GM19324 (cell line): ENCODE data around the gene FAM53B.

Experiments used
- ATAC-seq: cut with Tn5 transposase; IDR thresholded peaks from one replicate; pipeline ENCODE4 v1.9.1; 2021; ENCODE audit warnings: mild to moderate bottlenecking, moderate library complexity; ENCODE audit not compliant: unreplicated experiment, low FRiP score

The FAM53B gene

GRCh38 chr10:124742413-124743190 is 1.6 kb downstream of the FAM53B start:
- ATAC-seq: no peak

- no peak for ATAC-seq
These were observed 2.2 kb downstream of the FAM53B start for GRCh38 chr10:124741922-124742412.

DNA sequence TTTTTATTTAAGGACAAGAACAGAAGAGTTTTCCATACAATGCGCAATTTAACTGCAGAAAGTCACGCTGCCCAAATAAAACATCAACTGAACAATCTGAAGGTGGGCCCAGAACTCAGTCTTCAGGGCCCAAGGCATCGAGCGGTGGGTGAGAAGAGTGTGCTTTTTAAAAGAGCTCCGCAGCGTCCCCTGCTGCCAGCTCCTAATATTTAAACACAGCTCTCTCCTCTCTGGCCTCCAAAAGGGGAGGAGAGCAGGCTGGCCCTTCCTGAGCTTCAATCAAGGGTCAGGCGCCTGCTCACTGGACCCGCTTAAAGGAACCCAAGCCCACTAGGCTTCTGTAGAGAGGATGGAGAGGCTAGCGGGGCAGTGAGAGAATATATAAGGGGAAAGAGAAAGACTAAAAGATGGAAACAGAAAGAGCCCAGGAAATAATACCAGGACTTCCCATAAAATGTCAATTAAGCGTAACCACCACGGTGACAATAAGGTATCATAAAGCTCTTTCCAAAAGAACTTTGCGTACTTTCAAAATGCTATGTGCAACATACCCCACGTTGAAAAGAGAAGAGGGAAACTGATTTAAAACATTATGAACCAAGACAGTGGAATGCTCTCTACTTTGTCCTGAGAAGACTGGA is 2.8 kb downstream of the FAM53B start:
- ATAC-seq: no peak

DNA sequence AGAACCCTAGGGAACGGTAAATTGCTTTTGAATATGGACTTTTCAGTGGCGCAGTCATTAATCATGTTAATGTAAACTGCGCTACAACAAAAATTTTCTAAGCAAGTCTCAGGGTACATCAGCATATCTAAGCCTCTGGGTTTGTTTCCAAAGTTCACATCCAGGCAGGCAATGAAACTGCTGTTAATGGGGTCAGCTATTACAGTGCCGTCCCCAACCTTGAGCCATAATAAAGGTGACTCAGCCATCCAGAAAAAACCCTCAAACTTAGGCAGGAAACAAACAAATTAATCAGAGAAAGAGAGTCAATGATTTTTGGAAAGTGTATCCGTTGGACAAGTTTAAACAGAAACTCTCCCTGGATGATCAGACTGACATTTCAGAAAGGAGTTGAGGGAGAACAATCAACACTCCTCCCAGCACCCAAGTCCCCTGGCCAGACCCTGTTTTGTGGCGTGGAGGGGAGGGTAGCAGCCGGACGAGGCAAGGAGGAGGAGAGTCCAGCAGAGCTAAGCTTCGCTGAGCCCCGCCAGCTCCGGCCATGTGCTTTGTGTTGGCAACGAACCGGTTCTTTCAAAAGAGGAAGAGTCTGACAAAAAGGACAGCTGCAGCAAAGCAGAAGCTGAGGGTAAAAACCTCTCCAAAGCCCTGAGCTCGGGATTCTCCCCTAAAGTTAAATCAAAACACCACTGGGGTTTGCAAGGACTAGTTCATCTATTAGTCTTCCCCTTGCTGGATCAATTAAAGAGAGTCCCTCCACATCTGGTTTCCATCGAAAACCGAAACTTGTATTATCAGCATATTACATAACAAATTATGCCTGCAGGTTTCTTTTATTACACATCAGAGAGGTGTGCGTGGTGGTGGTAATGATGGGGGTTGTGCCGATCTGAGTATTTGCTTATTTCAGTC is 3.6 kb downstream of the FAM53B start:
- no peak for ATAC-seq

DNA sequence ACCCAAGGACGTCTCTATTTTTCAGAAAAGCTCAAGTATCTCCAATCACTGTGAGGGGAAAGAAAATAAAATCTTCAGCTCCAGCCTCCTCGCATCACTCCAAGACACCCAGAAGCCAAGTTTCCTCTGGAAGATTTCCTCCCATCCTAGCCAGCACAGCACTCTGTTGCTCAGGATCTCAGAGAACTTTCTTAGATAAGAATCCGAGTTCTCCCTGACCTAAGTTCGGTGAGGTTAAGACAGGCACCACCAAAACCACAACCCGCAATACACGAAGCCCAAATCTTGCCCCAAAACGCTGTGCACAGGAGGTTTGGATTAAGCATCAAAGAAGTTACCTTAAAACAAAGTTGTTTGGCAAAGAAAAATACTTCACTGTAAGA is 4.2 kb downstream of the FAM53B start:
- no peak for ATAC-seq

DNA sequence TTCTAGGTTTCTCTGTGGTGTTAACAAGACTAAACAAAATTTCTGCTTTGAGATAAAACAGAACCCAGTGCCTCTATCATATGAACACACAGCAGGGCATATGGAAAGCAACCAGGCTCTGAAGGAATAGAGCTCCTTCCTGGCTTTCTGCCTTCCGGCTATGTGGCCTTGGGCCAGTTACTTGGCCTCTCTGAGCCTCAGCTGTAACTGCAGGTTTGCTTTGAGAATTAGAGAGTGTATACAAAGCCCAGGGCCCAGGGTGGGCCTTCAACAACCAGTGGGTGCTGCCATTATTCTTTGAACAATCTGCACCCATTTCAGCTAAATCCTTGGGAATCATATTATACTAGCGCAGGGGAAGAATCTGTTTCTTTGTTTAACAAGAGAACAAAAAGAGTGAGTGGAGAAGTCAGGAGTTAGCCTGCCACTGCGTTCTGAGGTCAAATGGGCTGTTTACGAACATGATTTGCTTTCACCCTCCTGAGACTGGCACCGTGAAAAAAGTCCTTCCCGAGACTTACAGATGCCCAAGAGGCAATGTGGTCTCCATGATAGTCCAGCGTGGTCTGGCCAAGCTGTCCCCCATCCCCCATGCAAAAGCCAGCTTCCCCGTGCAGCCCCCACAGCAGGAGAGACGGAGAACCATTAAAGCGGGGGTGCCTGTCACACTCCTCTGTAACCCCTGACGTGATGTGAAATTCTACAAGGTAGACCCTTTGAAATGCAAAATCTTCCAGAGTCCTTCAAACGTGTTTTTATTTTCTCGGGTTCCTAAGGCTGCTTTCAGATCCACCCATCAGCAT is 4.9 kb downstream of the FAM53B start:
- no peak for ATAC-seq

DNA sequence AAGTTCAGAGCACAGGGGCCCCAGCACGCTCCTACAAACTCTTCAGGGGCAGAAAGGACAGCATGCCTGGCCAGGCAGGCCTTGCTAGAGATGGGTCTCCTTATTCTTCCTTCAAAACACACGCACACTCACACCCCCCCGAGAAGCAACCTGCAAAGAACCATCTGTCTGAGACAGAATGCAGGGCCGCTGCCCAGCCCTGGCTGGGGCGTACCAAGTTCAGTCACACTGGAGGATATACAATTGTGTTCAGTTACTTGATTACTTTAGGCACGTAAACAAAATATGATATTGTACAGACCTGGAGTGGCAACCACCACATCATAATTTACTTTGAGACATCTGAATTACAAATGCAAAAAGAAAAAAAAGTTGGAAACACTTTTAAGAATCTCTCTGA is 5.7 kb downstream of the FAM53B start:
- no peak for ATAC-seq

DNA sequence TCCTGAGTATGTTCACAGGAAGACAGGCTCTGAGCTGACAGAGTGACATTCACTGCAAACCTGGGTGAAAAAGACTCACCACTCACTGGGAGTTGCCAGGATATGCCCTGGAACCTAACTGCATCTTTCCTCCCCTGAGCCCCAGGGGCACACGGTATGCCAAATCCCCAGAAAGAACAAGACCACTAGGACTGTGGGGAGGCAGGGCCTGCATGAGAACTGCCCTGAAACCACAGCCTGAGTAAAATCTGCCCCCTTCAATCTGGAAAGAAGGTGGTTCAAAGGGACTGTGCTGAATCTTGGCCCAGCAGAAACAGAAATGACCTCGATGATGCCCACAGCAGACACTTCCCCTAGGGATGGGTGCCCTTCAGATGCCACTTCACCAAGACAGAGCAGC is 6.5 kb downstream of the FAM53B start:
- no peak for ATAC-seq

DNA sequence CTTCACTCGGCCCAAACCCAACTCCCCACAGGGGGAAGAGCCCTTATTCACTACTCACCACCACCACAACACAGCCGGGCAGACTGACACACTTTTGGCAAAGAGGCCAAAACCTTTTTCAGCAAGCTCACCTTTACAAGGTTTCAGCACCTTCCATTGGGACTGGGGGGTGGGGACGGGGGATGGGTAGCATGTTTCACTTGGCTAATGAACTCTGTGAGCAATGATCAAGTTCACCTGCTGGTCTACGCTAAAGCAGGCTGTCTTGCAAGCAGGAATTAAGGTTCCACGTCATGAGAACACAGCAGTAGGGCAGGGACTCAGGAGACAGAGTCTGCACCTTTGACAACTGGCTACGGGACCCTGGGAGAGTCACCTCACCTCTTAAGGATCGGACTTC is 7.0 kb downstream of the FAM53B start:
- ATAC-seq: no peak

DNA sequence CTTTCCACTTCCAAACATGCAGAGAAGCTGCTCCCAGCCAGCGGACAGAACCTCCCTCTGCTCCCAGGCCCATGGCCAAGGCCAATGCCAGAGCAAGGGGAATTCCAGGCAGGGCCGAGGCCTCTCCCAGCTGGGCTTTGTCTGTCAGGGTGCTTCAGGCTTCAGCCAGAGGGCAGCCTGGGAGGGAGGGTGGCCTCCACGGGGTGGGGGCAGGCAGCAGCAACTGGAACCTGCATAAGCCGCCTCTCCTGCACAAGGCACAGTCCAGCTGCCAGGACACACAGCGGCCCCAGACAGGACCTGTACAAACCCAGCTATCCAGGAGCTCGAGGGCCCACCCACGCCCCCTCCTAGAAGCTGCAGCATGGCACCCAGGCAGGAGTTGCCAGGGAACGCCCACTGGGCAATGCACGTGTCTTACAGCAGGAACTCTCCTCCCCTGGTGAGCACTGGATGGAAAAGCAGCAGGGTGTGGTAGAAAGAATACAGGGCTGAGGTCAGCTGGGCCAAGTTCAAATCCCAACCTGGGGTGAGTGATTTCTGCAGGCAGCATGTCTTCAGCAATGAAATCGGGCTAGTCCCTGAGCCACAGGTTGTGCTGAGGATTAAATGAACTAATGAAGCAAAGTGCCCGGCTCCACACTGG is 7.6 kb downstream of the FAM53B start:
- ATAC-seq: no peak

- no peak for ATAC-seq
These were observed 8.5 kb downstream of the FAM53B start for GRCh38 chr10:124735491-124736286.

- ATAC-seq: no peak
These were observed 9.6 kb downstream of the FAM53B start for GRCh38 chr10:124734311-124735166.

GRCh38 chr10:124733571-124734245 is 10.5 kb downstream of the FAM53B start:
- no peak for ATAC-seq

GRCh38 chr10:124732931-124733570 is 11.1 kb downstream of the FAM53B start:
- peak; percentile 53 for ATAC-seq

GRCh38 chr10:124731551-124731950 is 12.6 kb downstream of the FAM53B start:
- no peak for ATAC-seq

DNA sequence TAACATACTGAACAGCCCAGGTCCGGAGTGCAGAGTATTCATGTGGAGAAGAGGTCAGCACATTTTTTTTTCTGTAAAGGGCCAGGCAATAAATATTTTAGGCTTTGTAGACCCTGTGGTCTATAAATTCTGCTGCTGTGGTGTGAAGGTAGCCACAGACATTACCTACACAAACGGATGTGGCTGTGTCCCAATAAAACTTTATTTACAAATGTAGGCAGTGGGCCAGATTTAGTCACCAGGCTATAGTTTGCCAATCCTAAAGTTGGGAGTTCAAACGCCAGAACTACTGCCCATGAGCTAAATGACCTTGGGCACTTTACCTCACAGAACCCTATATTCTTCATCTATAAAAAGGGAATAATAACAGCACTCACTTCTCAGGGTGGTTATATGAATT is 13.4 kb downstream of the FAM53B start:
- no peak for ATAC-seq
